Vagina (tissue), 2 donors: ENCODE data around the gene SLC25A26.
"Not testable (repeated sequence)": the region's sequence is repeated elsewhere in the genome, so short reads cannot be mapped to it uniquely, and the experiment has no call there.

ENCODE experiments used
- CTCF ChIP-seq, 3 experiments: fragments of 450-650 bp in 2 of 3; fragments of 200-600 bp in 1 of 3; sonication (generic) in 1 of 3; IDR thresholded peaks; one replicate each; pipeline ENCODE4 v1.5.1; 2017 to 2019; ENCODE audit warnings: antibody characterized with exemption in 3 of 3, mild to moderate bottlenecking in 2 of 3, moderate library complexity in 2 of 3
- POLR2A ChIP-seq, 2 donors: fragments of 450-650 bp; IDR thresholded peaks; one replicate each; pipeline ENCODE4 v1.6.1; 2017; ENCODE audit warnings: antibody characterized with exemption in 2 of 2, mild to moderate bottlenecking in 2 of 2, moderate library complexity in 2 of 2
- POLR2AphosphoS5 ChIP-seq, 2 donors: sonication (generic); formaldehyde crosslinking; IDR thresholded peaks; one replicate each; pipeline ENCODE4 v1.9.0; 2017; ENCODE audit warnings: antibody characterized with exemption in 2 of 2, mild to moderate bottlenecking in 2 of 2, low read depth in 1 of 2; ENCODE audit not compliant: insufficient read depth in 1 of 2

DNA sequence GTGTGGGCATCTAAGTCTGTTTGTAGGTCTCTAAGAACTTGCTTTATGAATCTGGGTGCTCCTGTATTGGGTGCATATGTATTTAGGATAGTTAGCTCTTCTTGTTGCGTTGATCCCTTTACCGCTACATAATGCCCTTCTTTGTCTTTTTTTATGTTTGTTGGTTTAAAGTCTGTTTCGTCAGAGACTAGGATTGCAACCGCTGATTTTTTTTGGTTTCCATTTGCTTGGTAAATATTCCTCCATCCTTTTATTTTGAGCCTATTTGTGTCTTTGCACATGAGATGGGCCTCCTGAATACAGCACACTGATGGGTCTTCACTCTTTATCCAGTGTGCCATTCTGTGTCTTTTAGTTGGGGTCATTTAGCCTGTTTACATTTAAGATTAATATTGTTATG is 71.1 kb downstream of the SLC25A26 start:
- not testable (repeated sequence) for TF ChIP-seq CTCF (IDR thresholded peaks at IDR 0.05); POLR2AphosphoS5 (IDR thresholded peaks at IDR 0.05; ENCODE audit: insufficient read depth in 1 of 2, low read depth in 1 of 2); POLR2A (IDR thresholded peaks at IDR 0.05)
